CD4-positive, CD25-positive, alpha-beta regulatory T cell (primary cell): ENCODE data around the gene SYS1. TPM values are rescaled to one million over a fixed set of nuclear protein-coding genes. Genes with fewer than 3 reads are reported as not detected.

Experiments used
- ATAC-seq, 2 donors: fragments of 150-1000 bp; cut with Tn5 transposase; one replicate each; pipeline ENCODE4 v1.10.0; 2021; ENCODE audit warnings: low read depth in 2 of 2, moderate number of reproducible peaks in 2 of 2, moderate library complexity in 1 of 2
- DNase-seq, 3 donors: peaks; one replicate each; pipeline versions ENCODE4 v3.0.0 to v3.0.0-alpha.2; 2012 to 2022; ENCODE audit warnings: mixed read lengths in 1 of 3
- H3K27ac ChIP-seq: one replicate; pipeline ENCODE4 v1.7.0; 2013; ENCODE audit warnings: mild to moderate bottlenecking, low read length; ENCODE audit not compliant: insufficient read depth, poor library complexity, severe bottlenecking
- H3K27me3 ChIP-seq: one replicate; pipeline ENCODE4 v1.7.0; 2013; ENCODE audit warnings: low read length; ENCODE audit not compliant: control insufficient read depth, insufficient read depth
- H3K36me3 ChIP-seq: one replicate; pipeline ENCODE4 v1.7.0; 2013; ENCODE audit warnings: mild to moderate bottlenecking, low read length, moderate library complexity; ENCODE audit not compliant: control insufficient read depth, insufficient read depth
- H3K4me1 ChIP-seq: 2 replicates; pipeline ENCODE4 v1.7.0; 2013; ENCODE audit warnings: mild to moderate bottlenecking, low read length; ENCODE audit not compliant: insufficient read depth, control insufficient read depth, poor library complexity, severe bottlenecking
- H3K4me3 ChIP-seq: one replicate; pipeline ENCODE4 v1.7.0; 2013; ENCODE audit warnings: low read depth, mild to moderate bottlenecking, low read length, moderate library complexity
- H3K9me3 ChIP-seq, 2 experiments: 1 replicate in 1 of 2; 2 replicates in 1 of 2; pipeline ENCODE4 v1.7.0; 2013; ENCODE audit warnings: low read length in 2 of 2, mild to moderate bottlenecking in 1 of 2, moderate library complexity in 1 of 2; ENCODE audit not compliant: control insufficient read depth in 2 of 2
- H3K27ac Mint-ChIP-seq, 3 donors: one replicate each; pipeline ENCODE4 v1.8.0; 2020 to 2022; ENCODE audit warnings: mild to moderate bottlenecking in 3 of 3, mixed read lengths in 3 of 3, moderate library complexity in 2 of 3
- H3K27me3 Mint-ChIP-seq: one replicate; pipeline ENCODE4 v1.8.0; 2022; ENCODE audit warnings: mild to moderate bottlenecking, mixed read lengths
- H3K36me3 Mint-ChIP-seq: one replicate; pipeline ENCODE4 v1.8.0; 2020; ENCODE audit warnings: mixed read lengths
- H3K4me1 Mint-ChIP-seq, 4 donors: one replicate each; pipeline ENCODE4 v1.8.0; 2020 to 2022; ENCODE audit warnings: mixed read lengths in 4 of 4, mild to moderate bottlenecking in 1 of 4
- H3K4me3 Mint-ChIP-seq, 4 donors: one replicate each; pipeline ENCODE4 v1.8.0; 2020 to 2022; ENCODE audit warnings: mild to moderate bottlenecking in 4 of 4, mixed read lengths in 4 of 4, moderate library complexity in 3 of 4
- H3K9me3 Mint-ChIP-seq, 7 donors: one replicate each; pipeline ENCODE4 v1.8.0; 2020 to 2022; ENCODE audit warnings: mixed read lengths in 7 of 7, mild to moderate bottlenecking in 3 of 7, moderate library complexity in 2 of 7
- polyA plus RNA-seq, 4 donors: library from polyadenylated mRNA; unstranded; fragments of 300-500 nt; fragmentation: Illumina TruSeq; gene quantifications; one replicate each; pipeline ENCODE4 v1.2.3, GENCODE V29; 2021
- total RNA-seq: library from RNA; stranded (reverse); gene quantifications from one replicate; pipeline ENCODE4 v1.2.3, GENCODE V29; 2022

SYS1 gene
- total and polyA plus RNA-seq, 5 donors from 2014 or later: 38.4 to 94.2 (median 43.4) TPM

GRCh38 chr20:45336530-45337366, 26.2 kb upstream of the SYS1 start:
- H3K4me3 Mint-ChIP-seq: peak overlapping the region in 1 of 4 donors; percentile 34
- no peaks in the 10 kb centered on the region for H3K4me1 ChIP-seq
- H3K4me1 Mint-ChIP-seq: peaks cover 0 to 7% (median under 1%) of the 10 kb centered on the region in 4 donors
- no peak overlapping the region for H3K27ac ChIP-seq
- no peaks in the 10 kb centered on the region for H3K27me3 ChIP-seq
- ATAC-seq (no peak), DNase-seq (no peak)
- H3K36me3 Mint-ChIP-seq: no peaks in the 10 kb centered on the region
- no peak overlapping the region for H3K4me3 ChIP-seq
- no peaks in the 10 kb centered on the region for H3K9me3 ChIP-seq
- peaks cover 2% of the 10 kb centered on the region for H3K36me3 ChIP-seq
- no peaks in the 10 kb centered on the region for H3K9me3 Mint-ChIP-seq
- peak overlapping the region in 2 of 3 donors; percentile 73 to 78 for H3K27ac Mint-ChIP-seq
- H3K27me3 Mint-ChIP-seq: no peaks in the 10 kb centered on the region

DNA sequence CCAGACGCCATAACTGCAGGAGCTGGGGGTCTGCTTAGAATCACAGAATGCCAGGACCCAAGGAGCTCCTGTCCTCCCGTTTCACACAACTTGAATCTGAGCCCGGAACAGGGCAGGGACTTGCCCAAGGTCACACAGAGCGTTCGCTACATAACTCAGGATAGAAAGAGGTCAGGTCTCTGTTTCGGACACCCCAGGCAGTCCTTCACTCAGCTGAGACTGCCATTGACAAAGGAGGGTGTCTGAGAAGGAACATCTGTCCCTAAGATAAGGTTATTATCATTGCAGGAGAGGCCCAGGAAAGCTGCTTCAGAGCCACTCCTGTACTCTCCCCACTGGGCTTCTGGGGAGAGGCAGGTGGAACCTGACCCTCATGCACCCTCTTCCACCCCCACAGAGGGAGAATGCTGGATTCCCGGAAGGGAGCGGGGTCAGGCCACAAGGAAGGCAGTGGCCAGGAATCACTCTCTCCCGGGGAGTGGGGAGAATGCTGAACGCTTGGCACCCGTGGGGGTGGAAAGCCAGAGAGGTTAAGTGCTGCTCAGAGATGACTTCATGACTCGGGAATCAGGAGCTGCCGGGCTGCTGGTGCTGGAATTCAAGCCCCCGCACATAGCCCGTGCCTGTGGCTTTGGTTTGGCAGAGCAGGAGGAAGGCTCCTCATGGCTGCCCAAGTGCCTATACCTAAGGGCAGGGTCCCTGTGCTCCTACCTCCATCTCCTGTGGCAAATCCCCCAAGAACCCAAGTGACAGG, 25.4 kb upstream of the SYS1 start:
- no peaks in the 10 kb centered on the region for H3K36me3 Mint-ChIP-seq
- no peak overlapping the region for H3K4me3 Mint-ChIP-seq
- no peaks in the 10 kb centered on the region for H3K27me3 Mint-ChIP-seq
- peaks cover 0 to 7% (median 1%) of the 10 kb centered on the region in 4 donors for H3K4me1 Mint-ChIP-seq
- Histone ChIP-seq H3K27ac (no peak overlapping the region), H3K36me3 (peaks cover 2% of the 10 kb centered on the region), H3K27me3 (no peaks in the 10 kb centered on the region), H3K4me3 (no peak overlapping the region), H3K9me3 (no peaks in the 10 kb centered on the region), H3K4me1 (peaks cover 3% of the 10 kb centered on the region)
- DNase-seq (no peak), ATAC-seq (no peak)
- H3K9me3 Mint-ChIP-seq: no peaks in the 10 kb centered on the region
- H3K27ac Mint-ChIP-seq: peak overlapping the region in 2 of 3 donors; percentile 73 to 78

GRCh38 chr20:45338121-45339030, 24.6 kb upstream of the SYS1 start:
- Mint-ChIP-seq H3K4me1 (peaks cover 0 to 11% (median 4%) of the 10 kb centered on the region in 4 donors), H3K27ac (peak overlapping the region in 1 of 3 donors; percentile 46), H3K9me3 (no peaks in the 10 kb centered on the region), H3K27me3 (no peaks in the 10 kb centered on the region), H3K36me3 (no peaks in the 10 kb centered on the region), H3K4me3 (no peak overlapping the region)
- H3K9me3 ChIP-seq: no peaks in the 10 kb centered on the region
- H3K27me3 ChIP-seq: no peaks in the 10 kb centered on the region
- H3K4me1 ChIP-seq: peaks cover 5% of the 10 kb centered on the region
- peaks cover 2% of the 10 kb centered on the region for H3K36me3 ChIP-seq
- H3K27ac ChIP-seq: no peak overlapping the region
- no peak for DNase-seq
- no peak overlapping the region for H3K4me3 ChIP-seq
- no peak for ATAC-seq

DNA sequence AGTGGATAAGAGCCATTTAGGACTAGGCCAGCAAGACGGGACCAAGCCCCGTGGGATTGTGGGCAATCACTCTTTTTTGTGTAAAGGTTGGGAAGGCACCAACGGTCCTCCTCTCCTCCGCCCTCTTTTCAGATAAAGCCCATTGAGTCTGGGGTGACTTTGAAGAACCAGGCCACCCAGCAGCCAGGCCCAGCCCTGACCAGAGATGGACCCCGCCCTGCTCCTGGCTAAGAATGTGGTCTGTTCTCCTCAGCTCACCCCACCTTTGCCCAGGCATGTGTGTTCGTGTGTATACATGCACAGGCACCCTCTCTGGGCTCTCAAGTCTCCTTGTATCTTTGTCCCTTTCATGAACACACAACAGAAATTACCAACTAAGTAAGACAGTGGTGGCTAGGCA, 23.9 kb upstream of the SYS1 start:
- no peak for DNase-seq
- ATAC-seq: no peak
- H3K4me3 ChIP-seq: no peak overlapping the region
- no peaks in the 10 kb centered on the region for H3K9me3 ChIP-seq
- H3K27me3 ChIP-seq: no peaks in the 10 kb centered on the region
- Mint-ChIP-seq H3K4me3 (no peak overlapping the region), H3K27ac (no peak overlapping the region), H3K27me3 (no peaks in the 10 kb centered on the region), H3K36me3 (no peaks in the 10 kb centered on the region), H3K4me1 (peaks cover 0 to 15% (median 5%) of the 10 kb centered on the region in 4 donors), H3K9me3 (no peaks in the 10 kb centered on the region)
- peaks cover 2% of the 10 kb centered on the region for H3K36me3 ChIP-seq
- H3K27ac ChIP-seq: no peak overlapping the region
- H3K4me1 ChIP-seq: peaks cover 6% of the 10 kb centered on the region

DNA sequence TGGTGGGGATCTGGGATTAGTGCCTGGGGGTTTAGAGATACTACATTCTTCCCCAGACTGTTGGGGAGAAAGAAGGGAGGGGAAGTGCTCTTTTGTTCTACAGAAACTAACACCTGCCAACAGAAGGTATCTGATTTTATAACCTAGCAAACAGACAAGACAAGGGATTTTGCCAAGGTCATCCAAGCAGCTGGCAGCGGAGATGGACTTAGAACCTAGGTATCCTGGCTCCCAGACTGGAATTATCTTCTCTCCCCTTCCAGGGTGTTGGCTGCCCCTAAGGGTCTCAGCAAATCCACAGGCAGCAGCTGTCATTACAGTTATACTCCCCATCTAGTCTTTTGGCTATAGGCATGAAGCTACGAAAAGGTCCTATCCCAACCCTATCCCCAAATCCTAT, 23.2 kb upstream of the SYS1 start:
- DNase-seq: no peak
- H3K4me3 ChIP-seq: no peak overlapping the region
- peaks cover 0 to 20% (median 7%) of the 10 kb centered on the region in 4 donors for H3K4me1 Mint-ChIP-seq
- H3K4me3 Mint-ChIP-seq: no peak overlapping the region
- no peaks in the 10 kb centered on the region for H3K9me3 ChIP-seq
- peaks cover 2% of the 10 kb centered on the region for H3K36me3 ChIP-seq
- ATAC-seq: no peak
- H3K27ac Mint-ChIP-seq: peak overlapping the region in 1 of 3 donors; percentile 59
- H3K36me3 Mint-ChIP-seq: no peaks in the 10 kb centered on the region
- H3K27me3 Mint-ChIP-seq: no peaks in the 10 kb centered on the region
- no peaks in the 10 kb centered on the region for H3K27me3 ChIP-seq
- H3K9me3 Mint-ChIP-seq: no peaks in the 10 kb centered on the region
- H3K27ac ChIP-seq: no peak overlapping the region
- peaks cover 12% of the 10 kb centered on the region for H3K4me1 ChIP-seq

- Histone ChIP-seq H3K27ac (no peak overlapping the region), H3K4me3 (no peak overlapping the region), H3K36me3 (peaks cover under 1% of the 10 kb centered on the region), H3K27me3 (no peaks in the 10 kb centered on the region), H3K4me1 (peaks cover 18% of the 10 kb centered on the region), H3K9me3 (no peaks in the 10 kb centered on the region)
- Mint-ChIP-seq H3K27me3 (no peaks in the 10 kb centered on the region), H3K4me1 (peaks cover 0 to 24% (median 11%) of the 10 kb centered on the region in 4 donors), H3K9me3 (no peaks in the 10 kb centered on the region), H3K36me3 (no peaks in the 10 kb centered on the region), H3K4me3 (no peak overlapping the region), H3K27ac (peak overlapping the region in 1 of 3 donors; percentile 59)
- no peak for DNase-seq
- no peak for ATAC-seq
These were observed 22.6 kb upstream of the SYS1 start for GRCh38 chr20:45340236-45340847.

GRCh38 chr20:45340951-45341350, 22.0 kb upstream of the SYS1 start:
- H3K36me3 ChIP-seq: no peaks in the 10 kb centered on the region
- H3K9me3 ChIP-seq: no peaks in the 10 kb centered on the region
- peaks cover 0 to 25% (median 13%) of the 10 kb centered on the region in 4 donors for H3K4me1 Mint-ChIP-seq
- no peaks in the 10 kb centered on the region for H3K27me3 Mint-ChIP-seq
- no peak overlapping the region for H3K4me3 ChIP-seq
- ATAC-seq: no peak
- no peak for DNase-seq
- H3K27ac ChIP-seq: no peak overlapping the region
- H3K36me3 Mint-ChIP-seq: no peaks in the 10 kb centered on the region
- H3K27me3 ChIP-seq: no peaks in the 10 kb centered on the region
- no peak overlapping the region for H3K27ac Mint-ChIP-seq
- peaks cover 23% of the 10 kb centered on the region for H3K4me1 ChIP-seq
- no peak overlapping the region for H3K4me3 Mint-ChIP-seq
- no peaks in the 10 kb centered on the region for H3K9me3 Mint-ChIP-seq
